Fibroblast of the aortic adventitia (primary cell): Measurements from ENCODE around the gene SVOP. TPM values are rescaled to one million over a fixed set of nuclear protein-coding genes. Genes with fewer than 3 reads are reported as not detected.

Experiments used
- DNase-seq: peaks from one replicate; pipeline ENCODE4 v3.0.0-alpha.2; 2010; ENCODE audit warnings: low read depth
- H3K4me3 ChIP-seq: 2 replicates; pipeline ENCODE4 v1.5.1; 2011; ENCODE audit warnings: low read depth, mild to moderate bottlenecking, control low read depth, low read length, moderate library complexity
- total RNA-seq: library from RNA; depleted of rRNA; stranded (reverse); fragments of >200 nt; gene quantifications from 2 replicates; pipeline ENCODE4 v1.2.3, GENCODE V29; 2012; ENCODE audit warnings: low replicate concordance
- TF ChIP-seq, protein P1 (sequence below): IDR thresholded peaks from 2 replicates; pipeline ENCODE4 v1.5.1; 2011; ENCODE audit warnings: mild to moderate bottlenecking, low read length, control low read depth, inconsistent platforms; ENCODE audit not compliant: insufficient read depth

SVOP gene
- total RNA-seq, 1 donor: not detected

DNA sequence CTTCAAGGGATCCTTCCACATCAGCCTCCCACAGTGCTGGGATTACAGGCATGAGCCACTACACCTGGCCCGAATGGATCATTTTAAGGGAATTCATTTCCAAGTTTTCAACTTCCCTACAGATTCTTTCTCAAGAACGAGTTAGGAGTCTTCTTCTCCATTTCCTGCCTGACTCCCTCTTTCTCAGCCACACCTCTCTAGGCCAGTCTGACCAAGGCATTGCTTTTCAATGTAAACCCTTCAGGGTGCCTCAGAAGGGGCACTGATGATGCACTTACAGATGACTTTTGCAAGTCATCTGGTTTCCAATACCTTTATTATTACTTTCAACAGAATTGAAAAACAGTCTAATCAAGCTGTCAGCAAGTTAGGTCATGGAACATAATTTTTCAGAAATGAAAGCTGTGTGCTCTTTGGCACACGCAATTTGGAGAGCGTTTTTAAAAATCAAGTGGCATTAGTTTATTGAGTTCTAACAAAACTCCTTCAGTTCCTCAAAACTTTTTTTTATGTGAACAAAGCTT is 47.2 kb downstream of the SVOP start:
- no peak overlapping the region for H3K4me3 ChIP-seq
- TF ChIP-seq, protein P1, sequence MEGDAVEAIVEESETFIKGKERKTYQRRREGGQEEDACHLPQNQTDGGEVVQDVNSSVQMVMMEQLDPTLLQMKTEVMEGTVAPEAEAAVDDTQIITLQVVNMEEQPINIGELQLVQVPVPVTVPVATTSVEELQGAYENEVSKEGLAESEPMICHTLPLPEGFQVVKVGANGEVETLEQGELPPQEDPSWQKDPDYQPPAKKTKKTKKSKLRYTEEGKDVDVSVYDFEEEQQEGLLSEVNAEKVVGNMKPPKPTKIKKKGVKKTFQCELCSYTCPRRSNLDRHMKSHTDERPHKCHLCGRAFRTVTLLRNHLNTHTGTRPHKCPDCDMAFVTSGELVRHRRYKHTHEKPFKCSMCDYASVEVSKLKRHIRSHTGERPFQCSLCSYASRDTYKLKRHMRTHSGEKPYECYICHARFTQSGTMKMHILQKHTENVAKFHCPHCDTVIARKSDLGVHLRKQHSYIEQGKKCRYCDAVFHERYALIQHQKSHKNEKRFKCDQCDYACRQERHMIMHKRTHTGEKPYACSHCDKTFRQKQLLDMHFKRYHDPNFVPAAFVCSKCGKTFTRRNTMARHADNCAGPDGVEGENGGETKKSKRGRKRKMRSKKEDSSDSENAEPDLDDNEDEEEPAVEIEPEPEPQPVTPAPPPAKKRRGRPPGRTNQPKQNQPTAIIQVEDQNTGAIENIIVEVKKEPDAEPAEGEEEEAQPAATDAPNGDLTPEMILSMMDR: no peak
- DNase-seq: no peak

DNA sequence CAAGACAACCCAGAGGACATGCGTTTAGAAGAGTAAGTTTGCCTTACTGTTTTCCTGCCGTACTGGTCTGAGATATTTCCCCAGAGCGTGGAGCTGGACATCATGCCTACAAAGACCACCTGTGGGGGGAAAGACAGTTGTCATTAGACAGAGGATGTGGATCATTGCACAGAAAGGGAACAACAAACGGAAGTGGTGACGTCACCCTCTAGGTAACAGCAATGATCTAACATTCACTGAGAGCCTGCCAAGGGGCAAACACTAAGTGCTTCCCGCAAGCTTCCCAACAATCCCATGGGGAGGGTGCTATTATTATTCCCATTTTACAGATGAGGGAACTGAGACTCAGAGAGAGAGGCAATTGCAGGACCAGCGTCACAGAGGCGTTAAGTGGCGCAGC is 48.5 kb downstream of the SVOP start:
- DNase-seq: no peak
- H3K4me3 ChIP-seq: no peak overlapping the region
- TF ChIP-seq, protein P1: no peak

DNA sequence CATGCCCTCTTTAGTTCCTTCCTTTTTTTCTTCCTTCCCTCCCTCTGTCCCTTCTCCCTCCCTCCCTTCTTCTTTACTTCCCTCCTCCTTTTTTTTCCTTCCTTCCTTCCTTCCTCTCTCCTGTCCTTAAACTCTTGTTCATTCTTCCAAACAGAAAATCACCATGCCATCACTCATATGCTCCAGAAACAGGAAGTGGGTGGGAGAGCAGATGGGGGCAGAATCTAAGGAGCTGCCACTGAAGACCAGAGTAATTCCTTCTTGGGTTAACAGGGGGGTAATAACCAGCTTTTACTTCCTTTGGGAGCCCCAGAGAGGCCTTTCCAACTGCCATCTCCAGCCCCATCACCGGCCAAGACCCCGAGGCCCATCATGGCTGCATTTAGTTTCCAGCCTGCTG is 51.2 kb downstream of the SVOP start:
- H3K4me3 ChIP-seq: no peak overlapping the region
- TF ChIP-seq, protein P1: no peak
- no peak for DNase-seq

DNA sequence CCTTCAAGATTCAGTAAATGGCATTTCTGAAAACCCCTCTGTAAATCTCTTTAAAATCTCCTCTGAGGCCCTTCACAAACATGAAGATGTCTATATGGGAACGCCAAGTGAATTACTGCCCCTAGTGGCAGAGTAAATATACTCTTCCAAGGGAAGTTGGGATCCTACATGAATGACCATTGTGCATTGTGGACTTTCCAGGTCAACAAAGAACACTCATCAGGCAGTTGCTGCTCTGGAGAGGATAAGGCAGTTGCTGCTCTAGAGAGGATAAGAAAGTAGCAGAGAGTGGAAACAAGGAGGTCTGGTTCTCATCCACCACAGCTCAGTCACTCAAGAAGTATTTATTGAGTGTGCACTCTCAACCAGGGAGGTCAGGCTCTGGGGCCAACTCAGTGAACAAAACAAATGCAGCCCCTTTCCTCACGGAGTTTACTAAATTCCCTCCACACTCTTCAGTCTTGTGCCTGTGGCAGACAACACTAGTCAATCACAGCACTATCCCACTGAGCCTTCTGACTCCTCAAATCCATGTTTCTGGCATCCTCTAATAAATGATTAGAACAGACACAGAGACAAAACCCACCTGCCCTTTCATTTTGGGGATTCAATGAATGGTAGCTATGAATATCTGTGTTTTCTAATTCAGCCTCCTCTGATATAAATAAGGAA is 52.9 kb downstream of the SVOP start:
- DNase-seq: peak; percentile 3
- no peak overlapping the region for H3K4me3 ChIP-seq
- TF ChIP-seq, protein P1: peak; percentile 23

DNA sequence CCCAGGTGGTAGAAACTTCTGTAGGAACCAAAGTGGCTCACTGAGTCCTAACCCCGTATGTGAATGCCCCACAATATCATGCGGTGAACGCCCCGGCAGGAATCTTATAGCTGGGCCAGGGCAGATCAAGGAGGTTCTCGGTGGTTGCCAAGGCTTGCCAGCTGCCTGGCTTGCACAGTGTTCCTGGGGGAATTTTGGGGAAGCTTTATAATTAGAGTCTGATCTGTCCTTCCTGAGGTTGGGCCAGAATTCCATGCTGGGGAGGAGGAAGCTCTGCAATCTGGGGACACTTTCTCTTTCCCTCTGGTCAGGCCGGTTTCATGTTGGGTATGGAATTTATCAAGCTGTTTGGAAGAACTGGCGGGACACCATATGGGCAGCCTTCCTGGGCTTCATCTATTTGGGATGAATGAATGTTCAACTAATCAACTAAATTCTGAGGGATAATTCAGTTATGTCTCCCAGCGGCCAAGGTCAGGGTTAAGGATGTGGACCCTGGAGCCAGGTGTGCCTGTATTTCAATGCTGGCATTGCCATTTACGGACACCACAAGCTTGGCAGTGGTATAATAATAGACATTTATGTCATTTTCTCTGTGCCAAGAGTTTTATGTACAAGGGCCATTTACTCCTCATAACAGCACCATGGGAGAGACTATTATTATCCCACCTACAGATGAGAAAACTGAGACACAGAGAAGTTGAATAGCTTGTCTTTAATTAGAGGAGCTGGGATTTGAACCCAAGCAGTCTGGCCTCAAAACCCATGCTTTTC is 54.3 kb downstream of the SVOP start:
- TF ChIP-seq, protein P1: no peak
- H3K4me3 ChIP-seq: no peak overlapping the region
- DNase-seq: no peak

DNA sequence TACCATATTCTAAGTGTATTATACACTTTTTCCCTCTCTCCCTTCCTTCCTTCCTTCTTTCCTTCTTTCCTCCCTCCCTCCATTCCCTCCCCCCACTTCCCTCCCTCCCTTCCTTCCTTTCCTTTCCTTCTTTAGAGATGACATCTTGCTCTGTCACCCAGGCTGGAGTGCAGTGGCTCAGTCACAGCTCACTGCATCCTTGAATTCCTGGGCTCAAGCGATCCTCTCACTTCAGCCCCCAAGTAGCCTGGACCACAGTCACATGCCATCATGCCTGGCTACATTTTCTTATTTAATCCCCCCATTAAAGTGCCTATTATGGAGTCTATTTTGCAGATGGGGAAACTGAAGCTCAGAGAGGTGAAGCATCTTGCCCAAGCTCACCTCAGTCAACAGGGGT is 55.0 kb downstream of the SVOP start:
- TF ChIP-seq, protein P1: no peak
- no peak overlapping the region for H3K4me3 ChIP-seq
- DNase-seq: no peak
